ENCODE data around the gene XPC.
A peak's percentile ranks its signal among the peaks of the same experiment; 100 is the strongest.
"Not testable (repeated sequence)": the region's sequence is repeated elsewhere in the genome, so short reads cannot be mapped to it uniquely, and the experiment has no call there.

XPC gene

DNA sequence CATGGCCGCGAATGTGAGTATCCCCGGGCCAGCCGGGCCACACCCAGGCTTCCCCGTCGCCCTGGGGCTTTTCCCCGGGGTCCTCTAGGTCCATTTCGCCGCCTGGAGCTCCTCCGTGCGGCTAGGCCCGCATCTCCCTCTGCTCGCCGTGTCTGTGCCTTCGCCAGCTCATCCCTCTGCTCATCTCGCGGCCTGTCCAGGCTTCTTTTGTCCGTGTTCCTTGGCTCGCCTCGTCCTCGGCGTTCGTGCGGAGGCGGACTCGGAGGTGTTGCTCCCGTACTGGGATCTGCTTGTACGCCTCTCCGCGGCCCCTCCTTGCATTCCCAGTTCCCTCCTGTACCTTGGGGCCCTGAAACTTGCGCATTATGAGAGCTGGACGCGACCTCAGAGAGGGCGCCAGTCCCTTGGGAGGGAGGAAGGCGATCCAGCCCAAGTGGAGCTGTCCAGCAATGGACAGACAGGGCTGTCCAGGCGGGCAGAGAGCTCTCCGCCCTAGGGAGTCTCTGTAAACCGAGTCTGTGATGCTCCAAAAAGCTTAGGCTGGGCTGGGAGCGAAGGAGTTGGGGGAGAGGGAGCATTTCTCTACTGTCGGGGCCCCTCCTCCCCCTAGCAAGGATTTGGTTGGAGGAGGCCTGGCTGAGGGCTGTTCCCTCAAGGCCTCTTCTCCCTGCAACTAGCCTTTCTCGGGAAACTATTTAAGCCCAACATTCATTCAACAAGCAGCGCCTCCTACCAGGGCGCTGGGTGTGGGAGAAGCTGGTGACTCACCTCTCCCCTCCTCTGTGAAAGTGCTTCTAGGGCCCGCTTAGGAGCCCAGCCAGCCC is 53.0 kb downstream of the XPC start:
- Mint-ChIP-seq H3K4me1 (peaks cover 47% of the 10 kb centered on the region), H3K36me3 (peaks cover 29% of the 10 kb centered on the region), H3K9me3 (no peaks in the 10 kb centered on the region), H3K4me3 (peak overlapping the region; percentile 95), H3K27me3 (no peaks in the 10 kb centered on the region), H3K27ac (peak overlapping the region; percentile 95)
- ATAC-seq (ENCODE audit: low read depth) (peak; percentile 23), DNase-seq (ENCODE audit: low spot score in 2 of 2) (no peak)

DNA sequence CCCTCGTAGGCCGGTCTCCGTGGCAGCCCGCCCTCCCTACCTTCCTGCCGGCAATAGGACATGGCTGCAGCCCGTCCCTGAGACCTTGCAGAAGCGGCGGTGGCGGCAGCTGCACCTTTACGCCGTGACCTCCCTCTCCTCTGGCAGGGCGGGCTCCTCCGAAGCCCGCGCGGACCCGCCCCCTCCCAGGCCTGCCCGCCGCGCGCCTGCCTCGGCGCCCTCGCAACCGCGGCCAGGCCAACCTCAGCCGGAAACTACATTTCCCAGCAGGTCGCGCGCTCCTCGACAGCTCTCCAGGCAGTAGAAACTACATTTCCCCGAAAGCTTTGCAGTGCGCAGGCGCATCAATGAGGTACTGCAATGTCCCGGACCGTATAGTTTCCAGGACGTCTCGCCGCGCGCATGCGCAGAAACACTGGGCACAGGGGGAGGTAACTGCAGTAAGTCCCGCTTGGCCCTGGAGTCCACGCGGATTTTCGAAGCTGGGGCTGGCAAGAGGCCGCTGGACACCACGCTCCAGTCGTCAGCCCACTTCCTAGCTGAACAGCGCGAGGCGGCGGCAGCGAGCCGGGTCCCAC is 53.7 kb downstream of the XPC start, which contains the start of the genes CHCHD4 and TMEM43:
TSS of gene CHCHD4 (minus strand) at position 256 of the 578 bp plus-strand sequence. CDS start at position 62, 194 bp downstream.
TSS of gene TMEM43 (plus strand) at position 438 of the 578 bp plus-strand sequence. CDS start 142 bp downstream, outside the sequence.
- H3K4me1 Mint-ChIP-seq, result peaks cover 48% of the 10 kb centered on the region
- H3K9me3 Mint-ChIP-seq, result no peaks in the 10 kb centered on the region
- peak within 1 kb of the TSS; percentile 95 for H3K27ac Mint-ChIP-seq
- DNase-seq (ENCODE audit: low spot score in 2 of 2), result peak; percentile 94 to 95
- ATAC-seq (ENCODE audit: low read depth), result peak; percentile 86
- no peaks in the 10 kb centered on the region for H3K27me3 Mint-ChIP-seq
- H3K4me3 Mint-ChIP-seq, result peak within 1 kb of the TSS; percentile 95
- H3K36me3 Mint-ChIP-seq, result peaks cover 28% of the 10 kb centered on the region

DNA sequence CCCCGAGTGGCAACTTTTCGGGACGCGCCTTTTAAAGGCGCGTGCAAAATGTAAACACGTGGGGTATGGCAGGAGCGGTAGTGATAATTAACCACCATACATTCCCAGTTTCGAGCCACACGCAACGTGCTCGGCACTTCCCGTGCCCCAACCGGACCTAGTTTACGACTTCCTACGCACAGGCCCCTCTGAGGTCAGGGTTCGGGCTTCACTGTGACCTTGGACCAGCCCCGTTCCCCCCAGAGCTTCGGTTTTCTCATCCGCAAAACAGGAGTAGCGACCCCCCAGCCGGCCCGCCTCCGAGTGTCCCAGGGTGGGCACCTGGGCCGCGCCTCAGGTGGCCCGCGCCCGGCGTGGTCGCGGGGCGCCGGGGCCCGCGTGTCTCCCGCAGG is 54.2 kb downstream of the XPC start:
- Mint-ChIP-seq H3K4me1 (peaks cover 49% of the 10 kb centered on the region), H3K27ac (peak overlapping the region; percentile 95), H3K9me3 (no peaks in the 10 kb centered on the region), H3K36me3 (peaks cover 24% of the 10 kb centered on the region), H3K27me3 (no peaks in the 10 kb centered on the region), H3K4me3 (peak overlapping the region; percentile 95)
- DNase-seq (ENCODE audit: low spot score in 2 of 2) (no peak), ATAC-seq (ENCODE audit: low read depth) (peak; percentile 37)

DNA sequence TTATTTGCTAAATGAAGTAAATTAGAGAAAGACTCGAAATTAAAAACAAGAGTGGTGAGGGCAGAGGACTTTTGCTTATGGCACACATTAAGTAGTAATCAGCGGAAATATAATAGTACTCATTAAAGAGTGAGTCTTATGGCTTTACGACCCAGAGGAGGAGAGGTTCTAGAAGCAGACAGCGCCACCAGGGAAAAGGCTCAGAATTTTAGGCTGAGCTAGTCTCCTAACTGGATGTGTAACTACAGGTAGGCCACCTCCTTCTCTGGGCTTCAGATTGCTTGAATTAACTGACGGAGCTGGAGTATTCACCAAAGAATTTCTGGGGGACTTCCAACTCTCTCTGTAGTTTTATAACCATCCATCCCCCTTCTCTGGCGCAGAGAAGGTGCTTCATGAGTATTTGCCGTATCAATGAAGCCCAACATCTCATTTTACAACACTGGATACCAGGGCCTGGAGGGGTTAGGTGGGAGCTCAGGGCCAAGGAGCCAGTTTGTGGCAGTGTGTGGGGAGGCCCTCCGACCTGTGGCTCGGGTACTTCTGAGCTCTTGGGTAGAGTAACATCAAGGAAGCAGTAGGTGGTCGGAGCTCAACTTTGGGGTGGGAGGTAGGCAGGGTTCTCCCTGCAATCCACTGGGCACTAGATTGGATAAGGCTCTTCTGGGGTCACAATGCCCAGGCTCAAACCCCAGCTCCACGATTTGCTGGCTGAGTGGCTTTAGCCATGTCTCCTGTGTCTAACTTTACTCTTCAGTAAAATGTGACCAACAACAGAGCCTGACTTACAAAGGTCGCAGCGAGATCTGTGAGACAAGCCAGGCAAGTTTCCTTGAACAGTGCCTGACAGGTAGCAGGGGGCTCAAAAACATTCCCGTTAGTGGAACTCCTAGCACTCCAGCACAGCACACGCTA is 54.8 kb downstream of the XPC start:
- Mint-ChIP-seq H3K4me3 (peak overlapping the region; percentile 95), H3K27ac (peak overlapping the region; percentile 95), H3K36me3 (peaks cover 20% of the 10 kb centered on the region), H3K4me1 (peaks cover 47% of the 10 kb centered on the region), H3K9me3 (no peaks in the 10 kb centered on the region), H3K27me3 (no peaks in the 10 kb centered on the region)
- no peak for DNase-seq (ENCODE audit: low spot score in 2 of 2)
- no peak for ATAC-seq (ENCODE audit: low read depth)

DNA sequence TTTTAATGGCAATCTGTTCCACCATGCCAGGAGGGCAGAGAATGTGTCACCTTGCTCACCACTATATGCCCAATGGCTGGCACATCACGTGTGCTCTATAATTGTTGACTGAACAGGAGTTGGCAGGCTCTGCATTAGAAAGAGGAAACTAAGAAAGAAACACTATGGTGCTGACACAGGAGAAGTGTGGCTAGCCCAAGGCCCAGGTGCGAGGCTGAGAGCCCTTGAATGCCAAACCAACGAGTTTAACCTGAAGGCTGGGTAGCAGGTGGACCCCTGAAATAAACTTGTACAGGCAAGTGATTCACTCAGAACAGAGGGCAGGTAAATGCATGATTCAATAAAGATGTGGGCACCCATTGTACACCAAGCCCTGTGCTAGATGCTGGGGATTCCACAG is 56.1 kb downstream of the XPC start:
- Mint-ChIP-seq H3K36me3 (peaks cover 16% of the 10 kb centered on the region), H3K27ac (no peak overlapping the region), H3K9me3 (no peaks in the 10 kb centered on the region), H3K4me3 (peak overlapping the region; percentile 48), H3K4me1 (peaks cover 37% of the 10 kb centered on the region), H3K27me3 (no peaks in the 10 kb centered on the region)
- ATAC-seq (ENCODE audit: low read depth), result no peak
- no peak for DNase-seq (ENCODE audit: low spot score in 2 of 2)

DNA sequence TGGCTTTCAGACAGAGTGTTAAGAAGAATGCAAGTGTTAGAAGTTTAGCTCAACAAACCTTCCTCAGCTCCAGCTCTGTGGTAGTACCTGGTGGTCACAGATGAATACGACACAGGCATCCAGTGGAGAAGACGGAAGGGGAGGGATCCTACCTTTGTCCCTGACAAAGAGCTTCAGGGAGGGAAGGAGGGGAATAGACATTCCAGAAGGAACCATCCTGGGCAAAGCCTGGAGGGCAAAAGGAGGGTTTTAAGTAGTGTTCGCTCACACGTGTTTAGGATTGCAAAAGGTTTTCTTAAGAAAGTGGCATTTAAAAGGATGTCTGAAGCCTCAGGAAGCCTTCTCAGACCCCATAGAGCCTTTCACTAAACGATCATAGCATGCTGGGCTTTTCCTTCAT is 56.5 kb downstream of the XPC start:
- DNase-seq (ENCODE audit: low spot score in 2 of 2) (no peak), ATAC-seq (ENCODE audit: low read depth) (no peak)
- peaks cover 34% of the 10 kb centered on the region for H3K4me1 Mint-ChIP-seq
- H3K4me3 Mint-ChIP-seq, result peak overlapping the region; percentile 18
- H3K36me3 Mint-ChIP-seq, result peaks cover 16% of the 10 kb centered on the region
- no peak overlapping the region for H3K27ac Mint-ChIP-seq
- no peaks in the 10 kb centered on the region for H3K9me3 Mint-ChIP-seq
- H3K27me3 Mint-ChIP-seq, result no peaks in the 10 kb centered on the region

DNA sequence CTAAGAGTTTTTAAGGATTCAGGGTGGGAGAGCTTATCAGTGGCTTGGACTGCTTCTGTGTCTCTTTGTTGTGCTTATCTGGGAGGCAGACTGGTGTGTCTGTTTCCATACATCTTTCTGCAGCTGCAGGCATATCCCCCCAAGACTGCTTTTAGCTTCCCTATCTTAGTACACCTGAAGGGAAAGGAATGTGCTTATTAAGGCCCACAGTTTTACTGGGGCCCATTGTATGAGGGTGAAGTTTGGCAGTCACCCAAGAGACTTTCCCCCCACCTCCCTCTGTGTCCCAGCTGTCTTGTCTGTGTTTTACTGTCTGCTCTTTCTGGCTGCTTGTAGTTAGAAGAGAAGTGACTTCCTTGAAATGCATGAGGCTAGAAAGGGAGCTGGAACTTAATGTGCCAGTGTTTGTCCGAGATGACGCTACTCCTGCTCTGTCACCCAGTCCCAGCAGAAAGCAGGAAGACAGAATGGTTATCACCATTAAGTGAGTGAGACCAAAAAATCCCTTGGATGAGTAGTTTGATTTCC is 57.4 kb downstream of the XPC start:
- H3K27ac Mint-ChIP-seq; H3K4me3 Mint-ChIP-seq; DNase-seq (ENCODE audit: low spot score in 2 of 2); H3K27me3 Mint-ChIP-seq; ATAC-seq (ENCODE audit: low read depth); H3K9me3 Mint-ChIP-seq: not testable (repeated sequence)
- peaks cover 28% of the 10 kb centered on the region for H3K4me1 Mint-ChIP-seq
- H3K36me3 Mint-ChIP-seq, result peaks cover 16% of the 10 kb centered on the region

DNA sequence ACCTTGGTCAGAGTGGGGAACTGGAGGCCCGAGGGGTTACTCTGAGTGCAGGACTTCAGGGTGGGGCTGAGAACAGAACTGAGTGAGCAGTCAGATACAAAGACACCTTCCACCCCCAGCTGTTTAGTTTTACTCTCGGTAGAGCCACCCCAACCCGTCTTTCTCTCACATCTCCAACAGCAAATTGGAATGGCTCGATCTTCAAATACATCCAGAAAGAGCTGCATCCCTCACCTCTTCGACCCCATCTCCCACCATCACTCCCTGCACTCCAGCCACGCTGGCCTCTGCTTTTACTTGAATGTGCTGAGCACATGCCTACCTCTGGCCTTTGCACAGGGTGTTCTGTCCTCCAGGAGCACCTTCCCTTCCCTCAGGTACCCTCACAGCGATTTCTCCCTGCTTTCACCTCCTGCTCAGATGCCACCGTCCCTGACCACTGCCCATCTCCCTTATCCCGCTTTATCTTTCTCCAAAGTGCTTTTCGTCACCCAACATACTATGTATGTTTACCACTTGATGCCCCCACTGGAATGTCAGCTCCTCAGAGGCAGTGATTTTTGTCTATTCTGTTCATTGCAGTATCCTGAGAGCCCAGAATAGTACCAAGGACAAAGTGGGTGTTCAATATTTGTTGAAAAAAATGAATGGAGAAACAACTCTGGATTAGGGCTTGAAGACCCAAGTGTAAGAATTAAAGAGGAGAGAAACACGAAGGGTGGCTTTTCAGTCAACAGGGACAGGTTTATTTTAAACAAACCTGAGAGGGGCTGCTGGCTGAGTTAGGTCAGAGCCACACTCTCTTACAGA is 58.1 kb downstream of the XPC start:
- Mint-ChIP-seq H3K27ac (no peak overlapping the region), H3K9me3 (no peaks in the 10 kb centered on the region), H3K36me3 (peaks cover 16% of the 10 kb centered on the region), H3K4me1 (peaks cover 22% of the 10 kb centered on the region), H3K27me3 (no peaks in the 10 kb centered on the region), H3K4me3 (no peak overlapping the region)
- ATAC-seq (ENCODE audit: low read depth) (no peak), DNase-seq (ENCODE audit: low spot score in 2 of 2) (no peak)

DNA sequence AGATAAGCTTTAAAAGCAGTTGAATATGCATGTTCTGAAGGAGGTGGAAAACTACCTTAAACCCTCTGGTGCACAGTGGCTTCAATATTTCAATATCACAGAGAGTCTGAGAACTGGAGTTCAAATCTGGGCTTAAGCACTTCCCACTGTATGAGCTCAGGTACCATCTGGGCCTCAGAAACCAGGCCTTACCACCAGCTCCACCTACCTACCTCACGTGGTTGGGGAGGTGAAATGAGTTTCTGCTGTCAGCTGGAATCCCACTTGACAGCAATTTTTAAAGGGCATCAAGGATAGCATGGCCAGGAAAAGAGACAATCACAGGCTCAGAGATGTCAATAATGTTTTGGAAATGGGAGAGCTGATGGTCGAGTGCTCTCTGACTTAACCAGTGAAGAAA is 58.8 kb downstream of the XPC start:
- Mint-ChIP-seq H3K4me3 (no peak overlapping the region), H3K27ac (no peak overlapping the region), H3K36me3 (peaks cover 16% of the 10 kb centered on the region), H3K9me3 (no peaks in the 10 kb centered on the region), H3K4me1 (peaks cover 22% of the 10 kb centered on the region), H3K27me3 (no peaks in the 10 kb centered on the region)
- no peak for ATAC-seq (ENCODE audit: low read depth)
- no peak for DNase-seq (ENCODE audit: low spot score in 2 of 2)

DNA sequence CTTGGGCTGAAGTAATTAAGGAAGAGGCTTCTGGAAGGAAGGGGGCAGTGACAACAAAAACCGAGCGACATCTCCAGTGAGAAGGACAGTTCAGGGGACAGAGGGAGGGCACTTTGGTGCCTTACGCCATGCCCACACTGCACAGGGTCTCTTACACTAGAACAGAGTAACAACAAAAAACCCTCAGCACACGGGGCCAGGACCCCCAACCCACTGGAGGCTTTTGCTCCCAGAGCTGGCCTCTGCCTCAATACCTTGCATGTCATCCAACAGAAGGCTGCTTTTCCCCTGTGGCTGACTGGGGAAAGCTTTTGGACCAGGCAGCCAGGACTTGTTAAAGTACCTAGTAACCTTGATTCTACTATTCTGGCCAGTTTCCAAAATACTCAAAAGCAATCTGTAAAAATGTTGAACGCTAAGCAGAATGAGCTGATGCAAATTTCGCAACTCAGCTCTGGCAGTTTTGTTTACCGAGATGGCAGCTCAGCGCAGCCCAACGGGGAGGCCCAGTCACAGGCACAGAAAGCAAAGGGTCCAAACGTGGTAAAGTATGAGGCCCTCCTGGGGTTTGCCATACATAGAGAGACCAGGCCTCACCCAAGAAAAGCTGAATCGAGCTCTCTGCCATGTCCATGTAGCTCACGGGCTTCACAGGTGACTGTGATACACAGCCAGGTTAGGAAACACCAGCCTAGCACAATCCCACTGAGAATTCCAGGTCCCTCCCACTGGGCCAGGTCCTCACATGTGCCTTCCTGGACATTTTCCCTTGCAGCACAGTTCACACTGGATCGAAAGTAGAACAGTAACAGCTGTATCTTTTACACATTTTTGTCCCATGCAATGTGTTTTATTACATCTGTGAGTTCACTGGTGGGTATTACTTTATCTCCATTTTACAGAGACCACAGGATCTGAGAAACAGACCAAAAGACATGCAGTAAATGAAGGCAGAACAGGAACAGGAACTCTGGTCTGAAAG is 59.7 kb downstream of the XPC start:
- no peak for DNase-seq (ENCODE audit: low spot score in 2 of 2)
- Mint-ChIP-seq H3K9me3 (no peaks in the 10 kb centered on the region), H3K4me3 (no peak overlapping the region), H3K27ac (no peak overlapping the region), H3K27me3 (no peaks in the 10 kb centered on the region), H3K4me1 (peaks cover 18% of the 10 kb centered on the region), H3K36me3 (peaks cover 16% of the 10 kb centered on the region)
- no peak for ATAC-seq (ENCODE audit: low read depth)

DNA sequence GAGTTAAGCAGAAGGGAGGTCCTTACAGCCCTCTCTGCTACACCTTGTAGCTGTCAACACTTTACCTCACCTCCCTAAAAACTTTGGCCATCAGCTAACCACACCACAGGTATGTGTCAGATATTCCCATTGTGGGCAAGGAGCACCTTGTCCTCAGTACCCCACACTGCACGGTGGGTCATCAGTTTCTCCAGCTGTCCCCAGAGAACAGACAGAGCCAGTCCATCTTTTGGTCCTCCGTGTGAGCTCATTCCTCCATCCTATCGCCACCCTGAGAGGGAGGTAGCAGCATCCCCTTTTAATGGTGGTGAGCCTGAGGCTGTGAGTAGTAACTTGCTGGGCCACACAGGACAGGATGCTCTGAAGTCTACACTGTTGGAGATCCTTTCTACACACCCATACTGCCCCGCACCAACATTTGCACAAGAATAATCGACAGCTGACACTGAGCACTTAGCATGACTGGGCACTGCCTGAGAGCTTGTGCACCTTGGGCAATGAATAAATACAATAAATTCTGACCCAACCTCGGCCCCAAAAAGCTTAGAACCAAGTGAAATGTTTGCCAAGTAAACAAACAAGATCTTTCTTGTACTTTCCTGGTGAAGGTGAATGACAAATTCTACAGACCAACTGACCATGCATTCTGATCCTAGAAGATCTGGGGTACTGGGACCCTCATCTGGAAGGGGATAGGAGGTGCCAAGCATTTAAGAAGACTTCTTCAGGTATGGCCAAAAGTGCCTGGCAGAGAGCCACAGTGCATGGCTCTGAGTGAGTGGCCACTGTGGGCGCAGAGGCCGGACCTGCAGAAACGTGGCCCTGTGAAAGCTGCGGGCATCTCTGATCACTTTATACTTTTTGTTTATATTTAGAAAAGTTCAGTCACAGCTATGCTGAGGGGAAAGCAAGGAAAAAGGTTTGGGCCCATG is 60.7 kb downstream of the XPC start:
- no peaks in the 10 kb centered on the region for H3K9me3 Mint-ChIP-seq
- peaks cover 19% of the 10 kb centered on the region for H3K36me3 Mint-ChIP-seq
- H3K4me1 Mint-ChIP-seq, result peaks cover 15% of the 10 kb centered on the region
- H3K27ac Mint-ChIP-seq, result no peak overlapping the region
- ATAC-seq (ENCODE audit: low read depth) (no peak), DNase-seq (ENCODE audit: low spot score in 2 of 2) (no peak)
- H3K27me3 Mint-ChIP-seq, result no peaks in the 10 kb centered on the region
- H3K4me3 Mint-ChIP-seq, result no peak overlapping the region
